ENCODE results near the gene TLX3. TPM values are rescaled to one million over a fixed set of nuclear protein-coding genes. Genes with fewer than 3 reads are reported as not detected.

TLX3 gene
- total RNA-seq, 1 experiment from 2014 or later: not detected

GRCh38 chr5:171340491-171340890 lies 31.4 kb downstream of the TLX3 start:
- Histone ChIP-seq H3K4ac (ENCODE audit: low read depth, low read length) (no peak overlapping the region), H2BK5ac (ENCODE audit: insufficient read length, low read length) (no peak overlapping the region), H3K27me3 (ENCODE audit: insufficient read depth, low read length) (peaks cover 9% of the 10 kb centered on the region; the same call in 1 of the 2 replicates), H3K23me2 (ENCODE audit: insufficient read length, low read depth, low read length, poor library complexity, severe bottlenecking) (no peaks in the 10 kb centered on the region), H3K4me1 (ENCODE audit: insufficient read depth, low read length) (no peaks in the 10 kb centered on the region), H4K5ac (ENCODE audit: insufficient read length, low read depth, low read length) (no peak overlapping the region), H3K79me2 (ENCODE audit: insufficient read depth, low read length) (no peaks in the 10 kb centered on the region), H3K56ac (ENCODE audit: insufficient read length, low read depth, low read length) (no peak overlapping the region), H4K91ac (ENCODE audit: insufficient read length, low read depth, low read length) (no peak overlapping the region), H4K20me1 (ENCODE audit: control insufficient read depth, insufficient read depth, insufficient read length) (no peaks in the 10 kb centered on the region), H3K18ac (ENCODE audit: insufficient read length, low read depth, low read length) (no peak overlapping the region), H2BK120ac (ENCODE audit: low read depth, low read length, poor library complexity, severe bottlenecking) (no peak overlapping the region), H2AFZ (ENCODE audit: low read length) (no peak overlapping the region), H3K79me1 (ENCODE audit: insufficient read depth, low read depth, low read length, poor library complexity, severe bottlenecking) (no peaks in the 10 kb centered on the region), H3K9me3 (ENCODE audit: control insufficient read depth, low read depth, low read length) (no peaks in the 10 kb centered on the region), H2BK12ac (ENCODE audit: insufficient read length, low read depth, low read length) (no peak overlapping the region), H3K9ac (ENCODE audit: extremely low read depth, insufficient read length, low read length) (no peak overlapping the region), H2BK15ac (ENCODE audit: low read depth, low read length) (no peak overlapping the region), H3K23ac (ENCODE audit: insufficient read length, low read depth, low read length) (no peak overlapping the region), H3K14ac (ENCODE audit: insufficient read depth, low read length) (no peak overlapping the region), H2BK20ac (ENCODE audit: low read depth, low read length, poor library complexity, severe bottlenecking) (no peak overlapping the region), H2AK5ac (ENCODE audit: insufficient read length, low read length) (no peak overlapping the region), H3K27ac (ENCODE audit: insufficient read length, low read depth, low read length) (no peak overlapping the region), H3K4me2 (ENCODE audit: insufficient read depth, insufficient read length, low read length) (no peak overlapping the region), H4K8ac (replicated peaks; ENCODE audit: insufficient read length, low read depth, low read length) (no peak overlapping the region), H3T11ph (ENCODE audit: low read length) (no peak overlapping the region)
- Mint-ChIP-seq H3K4me1 (peaks cover 0 to 10% of the 10 kb centered on the region in 2 experiments; a peak in 2 of 4 replicates), H3K9me3 (no peaks in the 10 kb centered on the region), H3K36me3 (ENCODE audit: insufficient read depth in 1 of 3, low read depth in 3 of 3) (no peaks in the 10 kb centered on the region), H3K4me3 (no peak overlapping the region), H3K27me3 (ENCODE audit: low read depth) (peaks cover 37% of the 10 kb centered on the region), H3K27ac (no peak overlapping the region)
- no CpG with 5 or more reads among the region's 6 CpGs for WGBS (ENCODE audit: extremely low coverage, insufficient read length, low lambda C conversion rate)
- TF ChIP-seq CTCF (conservative IDR thresholded peaks at IDR 0.05): no peak
- DNase-seq: no peak
